K562 (cell line): ENCODE measurements around the gene SCNN1B. TPM values are rescaled to one million over a fixed set of nuclear protein-coding genes. Genes with fewer than 3 reads are reported as not detected.

Experiments
- ATAC-seq: fragments of 200-7000 bp; cut with Tn5 transposase; 3 replicates; pipeline ENCODE4 v1.9.1; 2020; ENCODE audit warnings: moderate library complexity
- BruUV-seq: library from RNA; stranded (reverse); fragments of 400-500 nt; replicated peaks from 2 replicates; lab custom pipeline; 2021; lab: Mats Ljungman, UMichigan
- CTCF ChIA-PET: fragments of 300-600 bp; formaldehyde crosslinking; extraction: SDS; loops from one replicate; lab custom pipeline; 2021; ENCODE audit warnings: low intra/inter-chr PET ratio; lab: Yijun Ruan, JAX
- POLR2A ChIA-PET: fragments of 300-600, 350-650 bp; sonication (Branson Sonifier 250); formaldehyde crosslinking; extraction: SDS; loops from one replicate; lab custom pipeline; 2021; ENCODE audit warnings: antibody characterized with exemption, inconsistent platforms; lab: Yijun Ruan, JAX
- DNase-seq, 4 experiments: peaks; one replicate each; pipeline versions ENCODE4 v3.0.0 to v3.0.0-alpha.2; 2011 to 2018; ENCODE audit warnings: low spot score in 3 of 4, mixed read lengths in 3 of 4; ENCODE audit errors: extremely low read depth in 1 of 4
- FAIRE-seq: peaks from 2 replicates; lab custom pipeline; 2011; peaks lifted over from hg19 to GRCh38; lab: Jason Lieb, UNC
- H2AFZ ChIP-seq: 2 replicates; pipeline ENCODE4 v1.6.0; 2011; ENCODE audit warnings: low read depth, low read length, control low read depth, inconsistent platforms
- H3K27ac ChIP-seq: fragments of 200-600 bp; 3 replicates; pipeline ENCODE4 v1.8.0; 2011; ENCODE audit warnings: low read depth, mild to moderate bottlenecking, control low read depth, inconsistent platforms, low read length, moderate library complexity, mixed read lengths; ENCODE audit errors: extremely low read depth
- H3K27me3 ChIP-seq, 2 experiments: fragments of 300-600 bp in 1 of 2; 2 replicates in 1 of 2; 3 replicates in 1 of 2; pipeline versions ENCODE4 v1.6.0 to v1.8.0; 2011; ENCODE audit warnings: inconsistent platforms in 2 of 2, low read length in 2 of 2, mild to moderate bottlenecking in 1 of 2, mixed read lengths in 1 of 2, moderate library complexity in 1 of 2; ENCODE audit not compliant: control insufficient read depth in 2 of 2, insufficient read depth in 2 of 2
- H3K36me3 ChIP-seq: fragments of 300-600 bp; 3 replicates; pipeline ENCODE4 v1.8.0; 2011; ENCODE audit warnings: mild to moderate bottlenecking, low read length, inconsistent platforms; ENCODE audit not compliant: control insufficient read depth, insufficient read depth
- H3K4me1 ChIP-seq, 2 experiments: fragments of 200-600 bp in 1 of 2; replicated peaks in 1 of 2; 2 replicates in 1 of 2; 3 replicates in 1 of 2; pipeline versions ENCODE4 v1.5.1 to v1.8.0; 2011; ENCODE audit warnings: inconsistent platforms in 2 of 2, low read length in 2 of 2, mild to moderate bottlenecking in 1 of 2, mixed read lengths in 1 of 2, moderate library complexity in 1 of 2; ENCODE audit not compliant: control insufficient read depth in 2 of 2, insufficient read depth in 2 of 2
- H3K4me2 ChIP-seq: 2 replicates; pipeline ENCODE4 v1.6.1; 2011; ENCODE audit warnings: low read length, control low read depth, inconsistent platforms, mixed read lengths; ENCODE audit not compliant: insufficient read depth
- H3K4me3 ChIP-seq: fragments of 200-600 bp; sonication (generic), shearing (Covaris generic); 2 replicates; pipeline ENCODE4 v1.5.1; 2016; ENCODE audit warnings: control low read depth, inconsistent platforms
- H3K79me2 ChIP-seq: fragments of 200-600 bp; 3 replicates; pipeline ENCODE4 v1.8.0; 2011; ENCODE audit warnings: low read length, inconsistent platforms; ENCODE audit not compliant: control insufficient read depth, insufficient read depth
- H3K9ac ChIP-seq, 2 experiments: 2 replicates each; pipeline versions ENCODE4 v1.6.0 to v1.6.1; 2011; ENCODE audit warnings: low read depth in 2 of 2, low read length in 2 of 2, control low read depth in 1 of 2, inconsistent platforms in 1 of 2, mild to moderate bottlenecking in 1 of 2, mixed read lengths in 1 of 2; ENCODE audit not compliant: insufficient read depth in 1 of 2
- H3K9me1 ChIP-seq: one replicate; pipeline ENCODE4 v1.6.0; 2011; ENCODE audit warnings: inconsistent platforms, mild to moderate bottlenecking, low read length, moderate library complexity; ENCODE audit not compliant: control insufficient read depth, insufficient read depth
- H3K9me3 ChIP-seq: replicated peaks from 2 replicates; pipeline ENCODE4 v1.5.1; 2011; ENCODE audit warnings: low read depth, low read length, inconsistent platforms; ENCODE audit not compliant: control insufficient read depth, insufficient read depth
- H4K20me1 ChIP-seq: replicated peaks from 2 replicates; pipeline ENCODE4 v1.6.1; 2011; ENCODE audit warnings: low read length, inconsistent platforms, mixed read lengths; ENCODE audit not compliant: control insufficient read depth, insufficient read depth
- CREBBP ChIP-seq: IDR thresholded peaks from one replicate; pipeline ENCODE4 v1.6.1; 2012; ENCODE audit warnings: low read depth, mild to moderate bottlenecking, control low read depth, inconsistent platforms, low read length
- SREBF2 ChIP-seq: sonication (generic); formaldehyde crosslinking; IDR thresholded peaks from 2 replicates; pipeline ENCODE4 v1.4.0; 2020; ENCODE audit warnings: mild to moderate bottlenecking, missing genetic modification reagents
- ZNF133 ChIP-seq: fragments of 250-450 bp; sonication (Bioruptor Pico); IDR thresholded peaks from 2 replicates; pipeline ENCODE4 v1.4.0; 2020; ENCODE audit warnings: mild to moderate bottlenecking
- ZNF668 ChIP-seq: fragments of 250-450 bp; sonication (Bioruptor Pico); IDR thresholded peaks from 2 replicates; pipeline ENCODE4 v1.8.0; 2022; ENCODE audit warnings: mild to moderate bottlenecking, inconsistent platforms
- WGBS: fragments of 100-300 bp; shearing (Covaris generic); methylation state at CpG from one replicate; pipeline ENCODE4 v1.1.6; 2016; ENCODE audit warnings: low coverage, mixed read lengths; ENCODE audit not compliant: insufficient coverage; ENCODE audit errors: missing lambda C conversion rate; 5-methylcytosine and 5-hydroxymethylcytosine counted together
- in situ Hi-C: fragments of 300-500 bp; cut with MboI; formaldehyde crosslinking; loops from 4 replicates; pipeline ENCODE4 v1.15.0; 2018; ENCODE audit warnings: inconsistent platforms, mixed read lengths
- intact Hi-C: fragments of 100-400 bp; cut with micrococcal nuclease; formaldehyde crosslinking; loops from 2 replicates; pipeline ENCODE4 v1.14.2; 2022
- polyA plus RNA-seq, 8 experiments: library from polyadenylated mRNA; depleted of rRNA in 4 of 8; stranded (reverse) in 5 of 8; unstranded in 3 of 8; fragments of >200 nt; fragmentation: Nextera tagmentation in 2 of 8; fragmentation: Illumina TruSeq in 1 of 8; extraction: Ambion mirVana in 2 of 8; extraction: Trizol in 1 of 8; gene quantifications; 2 replicates each; pipeline versions ENCODE4 v1.2.1 to v1.2.3, GENCODE V29; 2011 to 2014; ENCODE audit warnings: inconsistent platforms in 1 of 8, missing spikeins in 1 of 8
- total RNA-seq, 7 experiments: library from RNA; depleted of rRNA in 6 of 7; stranded (reverse); fragments of >200 nt in 6 of 7; fragmentation: Illumina TruSeq in 2 of 7; extraction: Trizol in 2 of 7; gene quantifications; 2 replicates each; pipeline versions ENCODE4 v1.2.1 to v1.2.3, GENCODE V29; 2011 to 2021; ENCODE audit warnings: low replicate concordance in 1 of 7
- TF ChIP-seq, protein P1 (sequence below): fragments of 450-650 bp; IDR thresholded peaks from 2 replicates; pipeline ENCODE4 v1.6.1; 2018; ENCODE audit not compliant: partially characterized antibody
- TF ChIP-seq, protein P2 (sequence below): fragments of 250-450 bp; sonication (Bioruptor Pico); IDR thresholded peaks from 2 replicates; pipeline ENCODE4 v1.4.0; 2020

SCNN1B gene
- total and polyA plus RNA-seq, 9 of the 15 experiments (the other 6 are each of a cell fraction or from before 2014, with no cell fraction given) = not detected

DNA sequence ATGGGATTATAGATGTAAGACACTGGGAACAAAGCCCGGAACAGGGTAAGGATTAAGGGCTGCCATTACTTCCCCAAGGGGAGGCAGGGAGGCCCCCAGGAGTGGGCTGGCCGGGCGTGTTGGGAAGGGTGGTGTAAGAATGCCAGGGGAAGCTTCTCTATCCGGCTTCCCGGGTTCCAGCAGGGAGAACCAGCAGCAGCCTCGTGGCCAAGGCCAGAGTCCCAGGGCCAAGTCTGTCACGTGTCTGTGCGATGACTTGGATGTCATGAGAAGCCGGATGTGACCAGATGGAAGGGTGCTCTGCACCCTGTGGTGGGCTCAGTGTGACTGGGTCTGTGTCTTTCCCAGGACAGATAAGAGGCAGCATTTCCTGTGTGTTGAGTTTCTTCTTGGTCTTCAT, 52.1 kb downstream of the SCNN1B start (continued):
- TF ChIP-seq, protein P1, sequence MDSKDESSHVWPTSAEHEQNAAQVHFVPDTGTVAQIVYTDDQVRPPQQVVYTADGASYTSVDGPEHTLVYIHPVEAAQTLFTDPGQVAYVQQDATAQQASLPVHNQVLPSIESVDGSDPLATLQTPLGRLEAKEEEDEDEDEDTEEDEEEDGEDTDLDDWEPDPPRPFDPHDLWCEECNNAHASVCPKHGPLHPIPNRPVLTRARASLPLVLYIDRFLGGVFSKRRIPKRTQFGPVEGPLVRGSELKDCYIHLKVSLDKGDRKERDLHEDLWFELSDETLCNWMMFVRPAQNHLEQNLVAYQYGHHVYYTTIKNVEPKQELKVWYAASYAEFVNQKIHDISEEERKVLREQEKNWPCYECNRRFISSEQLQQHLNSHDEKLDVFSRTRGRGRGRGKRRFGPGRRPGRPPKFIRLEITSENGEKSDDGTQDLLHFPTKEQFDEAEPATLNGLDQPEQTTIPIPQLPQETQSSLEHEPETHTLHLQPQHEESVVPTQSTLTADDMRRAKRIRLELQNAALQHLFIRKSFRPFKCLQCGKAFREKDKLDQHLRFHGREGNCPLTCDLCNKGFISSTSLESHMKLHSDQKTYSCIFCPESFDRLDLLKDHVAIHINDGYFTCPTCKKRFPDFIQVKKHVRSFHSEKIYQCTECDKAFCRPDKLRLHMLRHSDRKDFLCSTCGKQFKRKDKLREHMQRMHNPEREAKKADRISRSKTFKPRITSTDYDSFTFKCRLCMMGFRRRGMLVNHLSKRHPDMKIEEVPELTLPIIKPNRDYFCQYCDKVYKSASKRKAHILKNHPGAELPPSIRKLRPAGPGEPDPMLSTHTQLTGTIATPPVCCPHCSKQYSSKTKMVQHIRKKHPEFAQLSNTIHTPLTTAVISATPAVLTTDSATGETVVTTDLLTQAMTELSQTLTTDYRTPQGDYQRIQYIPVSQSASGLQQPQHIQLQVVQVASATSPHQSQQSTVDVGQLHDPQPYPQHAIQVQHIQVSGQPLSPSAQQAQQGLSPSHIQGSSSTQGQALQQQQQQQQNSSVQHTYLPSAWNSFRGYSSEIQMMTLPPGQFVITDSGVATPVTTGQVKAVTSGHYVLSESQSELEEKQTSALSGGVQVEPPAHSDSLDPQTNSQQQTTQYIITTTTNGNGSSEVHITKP = no peak
- TF ChIP-seq ZNF668 (CRISPR knock-in tag) = no peak

DNA sequence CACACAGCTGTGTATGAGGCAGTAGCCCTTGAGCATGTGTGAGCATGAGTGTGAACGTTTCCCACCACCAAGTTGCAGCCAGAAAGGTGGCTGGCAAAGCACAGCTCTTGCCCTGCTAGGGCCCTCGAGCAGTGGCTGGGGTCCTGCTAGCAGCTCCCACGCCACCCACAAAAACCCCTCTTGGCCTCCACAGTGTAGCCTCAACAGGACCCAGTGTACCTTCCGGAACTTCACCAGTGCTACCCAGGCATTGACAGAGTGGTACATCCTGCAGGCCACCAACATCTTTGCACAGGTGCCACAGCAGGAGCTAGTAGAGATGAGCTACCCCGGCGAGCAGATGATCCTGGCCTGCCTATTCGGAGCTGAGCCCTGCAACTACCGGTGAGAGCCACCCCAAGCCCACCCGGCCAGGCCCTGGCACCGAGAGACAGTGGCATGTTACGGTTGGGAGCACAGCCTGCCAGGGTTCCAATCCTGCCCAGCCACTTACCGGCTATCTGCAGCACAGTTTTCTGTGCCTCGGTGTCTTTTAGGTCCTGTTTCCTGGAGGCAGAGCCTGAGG, 53.1 kb downstream of the SCNN1B start:
- peak overlapping the region in 1 of 2 experiments; percentile 15; a peak in 1 of 4 replicates for H3K9ac ChIP-seq
- ATAC-seq (no peak), FAIRE-seq (no peak), DNase-seq (no peak)
- no peaks in the 10 kb centered on the region for H3K79me2 ChIP-seq
- TF ChIP-seq ZNF133 (CRISPR knock-in tag) = no peak
- no peak for TF ChIP-seq SREBF2 (CRISPR knock-in tag)
- no peak for TF ChIP-seq CREBBP
- TF ChIP-seq, protein P2, sequence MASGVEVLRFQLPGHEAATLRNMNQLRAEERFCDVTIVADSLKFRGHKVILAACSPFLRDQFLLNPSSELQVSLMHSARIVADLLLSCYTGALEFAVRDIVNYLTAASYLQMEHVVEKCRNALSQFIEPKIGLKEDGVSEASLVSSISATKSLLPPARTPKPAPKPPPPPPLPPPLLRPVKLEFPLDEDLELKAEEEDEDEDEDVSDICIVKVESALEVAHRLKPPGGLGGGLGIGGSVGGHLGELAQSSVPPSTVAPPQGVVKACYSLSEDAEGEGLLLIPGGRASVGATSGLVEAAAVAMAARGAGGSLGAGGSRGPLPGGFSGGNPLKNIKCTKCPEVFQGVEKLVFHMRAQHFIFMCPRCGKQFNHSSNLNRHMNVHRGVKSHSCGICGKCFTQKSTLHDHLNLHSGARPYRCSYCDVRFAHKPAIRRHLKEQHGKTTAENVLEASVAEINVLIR (CRISPR knock-in tag) = no peak
- H3K4me3 ChIP-seq = no peak overlapping the region
- WGBS = 13% methylated on average over 13 of the region's 13 CpGs
- BruUV-seq = no TSS peak
- POLR2A ChIA-PET = interaction anchor here (0.6 to 0.7 kb wide), 4 partner anchors 12 to 81 kb away, joined by 3 to 4 read pairs (median 4); no protein-coding TSS in a partner anchor
- H3K4me1 ChIP-seq = no peaks in the 10 kb centered on the region
- CTCF ChIA-PET = no interaction called here
- no peak overlapping the region for H3K4me2 ChIP-seq
- no peaks in the 10 kb centered on the region for H3K36me3 ChIP-seq
- in situ Hi-C loops (no loop called here), intact Hi-C loops (no loop called here)
- no peak overlapping the region for H2AFZ ChIP-seq
- no peak overlapping the region for H3K27ac ChIP-seq
- peaks cover 7% of the 10 kb centered on the region for H4K20me1 ChIP-seq
- H3K9me1 ChIP-seq = no peaks in the 10 kb centered on the region
- H3K27me3 ChIP-seq = peaks cover 11 to 47% of the 10 kb centered on the region in 2 experiments; a peak in 4 of 5 replicates
- no peaks in the 10 kb centered on the region for H3K9me3 ChIP-seq
